ENCODE results near the gene KLRG1.

The KLRG1 gene

GRCh38 chr12:8987685-8988084 lies 1.7 kb upstream of the KLRG1 start:
- Histone ChIP-seq H3K27ac (ENCODE audit: low read length) (no peak overlapping the region), H3K9ac (ENCODE audit: low read length) (no peak overlapping the region), H3K27me3 (ENCODE audit: control insufficient read depth, insufficient read depth, low read length) (no peaks in the 10 kb centered on the region), H3K4me3 (ENCODE audit: low read length) (no peak overlapping the region), H3K9me3 (ENCODE audit: control insufficient read depth, low read depth, low read length) (no peaks in the 10 kb centered on the region), H3K4me1 (ENCODE audit: control insufficient read depth, low read depth, low read length) (no peaks in the 10 kb centered on the region), H3K36me3 (ENCODE audit: control insufficient read depth, low read depth, low read length) (no peaks in the 10 kb centered on the region)

- no peak overlapping the region for H3K9ac ChIP-seq (ENCODE audit: low read length)
- H3K9me3 ChIP-seq (ENCODE audit: control insufficient read depth, low read depth, low read length) = no peaks in the 10 kb centered on the region
- no peak overlapping the region for H3K27ac ChIP-seq (ENCODE audit: low read length)
- no peaks in the 10 kb centered on the region for H3K27me3 ChIP-seq (ENCODE audit: control insufficient read depth, insufficient read depth, low read length)
- no peak overlapping the region for H3K4me3 ChIP-seq (ENCODE audit: low read length)
- no peaks in the 10 kb centered on the region for H3K4me1 ChIP-seq (ENCODE audit: control insufficient read depth, low read depth, low read length)
- H3K36me3 ChIP-seq (ENCODE audit: control insufficient read depth, low read depth, low read length) = no peaks in the 10 kb centered on the region
Measured at GRCh38 chr12:8991371-8992345, 2.3 kb downstream of the KLRG1 start.

DNA sequence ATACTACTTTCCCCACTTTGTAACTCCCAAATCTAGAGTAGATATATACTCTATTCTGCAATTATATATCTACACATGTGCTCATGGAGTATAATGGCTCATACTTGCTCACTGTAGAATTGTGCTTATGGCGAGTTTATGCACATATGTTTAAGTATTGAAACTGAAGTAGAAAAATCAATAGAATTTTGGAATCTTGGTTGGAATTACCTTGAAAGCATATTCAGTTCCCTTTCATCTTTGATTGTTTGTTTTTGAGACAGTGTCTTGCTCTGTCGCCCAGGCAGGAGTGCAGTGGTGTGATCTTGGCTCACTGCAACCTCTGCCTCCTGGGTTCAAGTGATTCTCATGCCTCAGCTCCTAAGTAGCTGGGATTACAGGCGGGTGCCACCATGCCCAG lies 4.5 kb downstream of the KLRG1 start:
- Histone ChIP-seq H3K9ac (ENCODE audit: low read length) (no peak overlapping the region), H3K4me1 (ENCODE audit: control insufficient read depth, low read depth, low read length) (no peaks in the 10 kb centered on the region), H3K9me3 (ENCODE audit: control insufficient read depth, low read depth, low read length) (no peaks in the 10 kb centered on the region), H3K27ac (ENCODE audit: low read length) (no peak overlapping the region), H3K36me3 (ENCODE audit: control insufficient read depth, low read depth, low read length) (no peaks in the 10 kb centered on the region), H3K27me3 (ENCODE audit: control insufficient read depth, insufficient read depth, low read length) (no peaks in the 10 kb centered on the region), H3K4me3 (ENCODE audit: low read length) (no peak overlapping the region)

DNA sequence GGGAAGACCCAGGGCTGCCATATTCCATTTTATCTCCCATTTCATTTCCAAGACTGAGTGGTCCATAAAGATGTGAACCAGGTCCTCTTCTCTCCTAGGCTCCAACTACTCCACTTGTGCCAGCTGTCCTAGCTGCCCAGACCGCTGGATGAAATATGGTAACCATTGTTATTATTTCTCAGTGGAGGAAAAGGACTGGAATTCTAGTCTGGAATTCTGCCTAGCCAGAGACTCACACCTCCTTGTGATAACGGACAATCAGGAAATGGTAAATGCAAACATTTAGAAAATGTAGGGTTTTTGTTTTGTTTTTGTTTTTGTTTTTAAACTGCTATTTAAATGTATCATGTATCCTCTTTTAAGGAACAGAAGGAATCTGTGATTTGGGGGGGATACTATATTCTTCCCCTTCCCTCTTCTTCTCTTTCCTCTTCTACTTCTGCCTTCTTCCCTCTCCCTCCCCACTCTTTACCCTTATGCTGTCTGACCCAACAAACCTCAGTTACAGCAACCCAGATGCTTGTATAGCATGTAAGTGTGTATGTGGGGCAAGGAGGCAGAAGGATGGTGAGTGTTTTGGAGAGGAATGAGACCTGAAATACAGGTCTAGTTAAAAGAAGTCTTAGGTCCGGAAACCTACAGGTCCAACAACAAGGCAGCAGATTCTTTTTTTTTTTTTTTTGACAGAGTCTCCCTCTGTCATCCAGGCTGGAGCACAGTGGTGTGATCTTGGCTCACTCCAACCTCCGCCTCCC lies 5.9 kb downstream of the KLRG1 start:
- Histone ChIP-seq H3K9me3 (ENCODE audit: control insufficient read depth, low read depth, low read length) (no peaks in the 10 kb centered on the region), H3K27me3 (ENCODE audit: control insufficient read depth, insufficient read depth, low read length) (no peaks in the 10 kb centered on the region), H3K9ac (ENCODE audit: low read length) (no peak overlapping the region), H3K36me3 (ENCODE audit: control insufficient read depth, low read depth, low read length) (no peaks in the 10 kb centered on the region), H3K4me1 (ENCODE audit: control insufficient read depth, low read depth, low read length) (no peaks in the 10 kb centered on the region), H3K27ac (ENCODE audit: low read length) (no peak overlapping the region), H3K4me3 (ENCODE audit: low read length) (no peak overlapping the region)

DNA sequence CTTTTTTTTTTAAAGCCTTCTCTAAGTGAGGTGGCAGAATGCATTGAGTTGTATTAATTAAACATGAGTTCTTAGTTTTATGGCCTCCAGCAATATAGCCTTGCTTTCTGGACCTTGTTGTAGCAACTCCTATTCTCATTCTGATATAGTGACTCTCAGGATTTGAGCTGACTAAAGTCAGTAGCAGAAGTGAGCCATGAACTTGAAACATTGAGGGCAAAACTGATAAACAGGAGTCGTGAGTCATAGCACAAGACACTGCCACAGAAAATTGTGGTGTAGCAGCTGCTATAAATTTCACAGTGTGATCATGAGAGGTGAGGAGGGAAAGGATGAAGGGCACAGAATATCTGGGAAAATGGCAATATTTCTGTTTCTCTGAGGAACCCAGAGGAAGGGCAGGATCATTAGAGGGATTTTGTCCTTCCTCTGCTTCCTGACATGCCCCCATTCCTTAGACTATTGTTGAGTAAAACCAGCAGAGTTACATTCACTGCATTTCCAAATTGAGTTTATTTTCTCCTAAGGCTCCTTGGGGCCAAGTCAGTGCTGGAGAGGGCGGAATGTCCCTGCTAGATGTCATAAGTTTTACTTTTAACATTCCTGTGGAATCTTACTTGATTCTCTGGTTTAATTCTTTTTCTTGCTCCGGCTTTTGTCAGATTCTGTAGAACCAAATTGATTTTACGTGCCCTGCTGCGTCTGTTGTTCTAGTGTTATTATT lies 7.5 kb downstream of the KLRG1 start:
- H3K27me3 ChIP-seq (ENCODE audit: control insufficient read depth, insufficient read depth, low read length) = no peaks in the 10 kb centered on the region
- H3K27ac ChIP-seq (ENCODE audit: low read length) = no peak overlapping the region
- H3K9ac ChIP-seq (ENCODE audit: low read length) = no peak overlapping the region
- H3K4me3 ChIP-seq (ENCODE audit: low read length) = no peak overlapping the region
- no peaks in the 10 kb centered on the region for H3K9me3 ChIP-seq (ENCODE audit: control insufficient read depth, low read depth, low read length)
- H3K36me3 ChIP-seq (ENCODE audit: control insufficient read depth, low read depth, low read length) = no peaks in the 10 kb centered on the region
- no peaks in the 10 kb centered on the region for H3K4me1 ChIP-seq (ENCODE audit: control insufficient read depth, low read depth, low read length)

- H3K4me3 ChIP-seq (ENCODE audit: low read length) = no peak overlapping the region
- H3K36me3 ChIP-seq (ENCODE audit: control insufficient read depth, low read depth, low read length) = no peaks in the 10 kb centered on the region
- no peaks in the 10 kb centered on the region for H3K9me3 ChIP-seq (ENCODE audit: control insufficient read depth, low read depth, low read length)
- H3K9ac ChIP-seq (ENCODE audit: low read length) = no peak overlapping the region
- H3K27me3 ChIP-seq (ENCODE audit: control insufficient read depth, insufficient read depth, low read length) = no peaks in the 10 kb centered on the region
- no peak overlapping the region for H3K27ac ChIP-seq (ENCODE audit: low read length)
- no peaks in the 10 kb centered on the region for H3K4me1 ChIP-seq (ENCODE audit: control insufficient read depth, low read depth, low read length)
Measured at GRCh38 chr12:9001233-9001632, 11.9 kb downstream of the KLRG1 start.

DNA sequence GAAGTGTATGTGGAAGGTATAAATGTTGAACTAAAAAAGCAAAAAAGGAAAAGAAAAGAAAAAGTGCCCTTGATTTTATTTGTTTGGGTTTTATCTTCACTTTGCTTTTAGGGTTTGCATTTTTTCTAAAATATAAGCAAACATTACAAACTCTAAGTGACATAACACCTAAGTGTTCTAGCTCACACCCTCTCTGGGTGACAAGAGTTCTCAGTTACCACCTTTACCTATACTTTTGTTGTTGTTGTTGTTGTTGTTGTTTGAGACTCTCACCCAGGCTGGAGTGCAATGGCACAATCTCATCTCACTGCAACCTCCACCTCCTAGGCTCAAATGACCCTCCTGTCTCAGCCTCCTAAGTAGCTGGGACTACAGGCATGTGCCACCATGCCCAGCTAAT lies 13.0 kb downstream of the KLRG1 start:
- Histone ChIP-seq H3K9ac (ENCODE audit: low read length) (no peak overlapping the region), H3K4me1 (ENCODE audit: control insufficient read depth, low read depth, low read length) (no peaks in the 10 kb centered on the region), H3K9me3 (ENCODE audit: control insufficient read depth, low read depth, low read length) (no peaks in the 10 kb centered on the region), H3K27ac (ENCODE audit: low read length) (no peak overlapping the region), H3K4me3 (ENCODE audit: low read length) (no peak overlapping the region), H3K36me3 (ENCODE audit: control insufficient read depth, low read depth, low read length) (no peaks in the 10 kb centered on the region), H3K27me3 (ENCODE audit: control insufficient read depth, insufficient read depth, low read length) (no peaks in the 10 kb centered on the region)

DNA sequence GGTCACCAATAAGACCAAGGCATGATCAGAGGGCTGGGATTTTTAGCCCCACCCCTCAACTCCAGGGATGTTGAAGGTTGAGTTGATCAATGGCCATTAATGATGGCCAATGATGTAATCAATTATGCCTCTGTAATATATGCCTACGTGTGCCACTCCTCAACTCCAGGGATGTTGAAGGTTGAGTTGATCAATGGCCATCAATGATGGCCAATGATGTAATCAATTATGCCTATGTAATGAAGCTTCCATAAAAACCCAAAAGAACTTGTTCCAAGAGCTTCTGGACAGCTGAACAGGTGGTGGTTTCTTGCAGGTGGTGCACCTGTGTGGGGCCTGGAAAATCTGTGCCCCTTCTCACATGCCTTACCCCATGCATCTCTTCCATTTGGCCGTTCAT lies 33.2 kb downstream of the KLRG1 start:
- Histone ChIP-seq H3K36me3 (ENCODE audit: control insufficient read depth, low read depth, low read length) (no peaks in the 10 kb centered on the region), H3K27me3 (ENCODE audit: control insufficient read depth, insufficient read depth, low read length) (no peaks in the 10 kb centered on the region), H3K4me3 (ENCODE audit: low read length) (no peak overlapping the region), H3K27ac (ENCODE audit: low read length) (no peak overlapping the region), H3K9ac (ENCODE audit: low read length) (no peak overlapping the region), H3K4me1 (ENCODE audit: control insufficient read depth, low read depth, low read length) (no peaks in the 10 kb centered on the region), H3K9me3 (ENCODE audit: control insufficient read depth, low read depth, low read length) (peaks cover 2% of the 10 kb centered on the region)

- H3K9me3 ChIP-seq (ENCODE audit: control insufficient read depth, low read depth, low read length) = no peaks in the 10 kb centered on the region
- H3K27me3 ChIP-seq (ENCODE audit: control insufficient read depth, insufficient read depth, low read length) = no peaks in the 10 kb centered on the region
- H3K4me3 ChIP-seq (ENCODE audit: low read length) = no peak overlapping the region
- H3K36me3 ChIP-seq (ENCODE audit: control insufficient read depth, low read depth, low read length) = no peaks in the 10 kb centered on the region
- no peaks in the 10 kb centered on the region for H3K4me1 ChIP-seq (ENCODE audit: control insufficient read depth, low read depth, low read length)
- no peak overlapping the region for H3K9ac ChIP-seq (ENCODE audit: low read length)
- no peak overlapping the region for H3K27ac ChIP-seq (ENCODE audit: low read length)
Measured at GRCh38 chr12:9024512-9024911, 35.2 kb downstream of the KLRG1 start.

GRCh38 chr12:9027161-9028059 lies 38.1 kb downstream of the KLRG1 start:
- no peaks in the 10 kb centered on the region for H3K27me3 ChIP-seq (ENCODE audit: control insufficient read depth, insufficient read depth, low read length)
- H3K9ac ChIP-seq (ENCODE audit: low read length) = no peak overlapping the region
- no peak overlapping the region for H3K27ac ChIP-seq (ENCODE audit: low read length)
- H3K4me3 ChIP-seq (ENCODE audit: low read length) = no peak overlapping the region
- peaks cover 7% of the 10 kb centered on the region for H3K4me1 ChIP-seq (ENCODE audit: control insufficient read depth, low read depth, low read length)
- H3K9me3 ChIP-seq (ENCODE audit: control insufficient read depth, low read depth, low read length) = no peaks in the 10 kb centered on the region
- no peaks in the 10 kb centered on the region for H3K36me3 ChIP-seq (ENCODE audit: control insufficient read depth, low read depth, low read length)

Data from iPS-18a (cell line).